K562 (cell line): ENCODE results near the gene KRTAP16-1. TPM values are rescaled to one million over a fixed set of nuclear protein-coding genes. Genes with fewer than 3 reads are reported as not detected.

Experiments
- ARID3B ChIP-seq: fragments of 250-450 bp; sonication (Bioruptor Pico); IDR thresholded peaks from 2 replicates; pipeline ENCODE4 v1.4.0; 2020; ENCODE audit warnings: borderline replicate concordance
- BHLHE40 ChIP-seq: IDR thresholded peaks from 2 replicates; pipeline ENCODE4 v1.6.1; 2011; ENCODE audit warnings: low read length, improper control_type of control experiment
- CBX3 ChIP-seq, 2 experiments: IDR thresholded peaks; 1 replicate in 1 of 2; 2 replicates in 1 of 2; pipeline ENCODE4 v1.6.1; 2012; ENCODE audit warnings: inconsistent platforms in 2 of 2, low read length in 2 of 2, borderline replicate concordance in 1 of 2, control low read depth in 1 of 2
- CHD7 ChIP-seq: fragments of 200-600 bp; sonication (generic); IDR thresholded peaks from one replicate; pipeline ENCODE4 v1.6.1; 2012; ENCODE audit warnings: mild to moderate bottlenecking, low read depth, low read length, inconsistent platforms
- GABPB2 ChIP-seq: fragments of 250-450 bp; sonication (Bioruptor Pico); conservative IDR thresholded peaks from 2 replicates; pipeline ENCODE4 v1.5.1; 2021; ENCODE audit warnings: mild to moderate bottlenecking
- HBP1 ChIP-seq: fragments of 450-650 bp; formaldehyde crosslinking; IDR thresholded peaks from 2 replicates; pipeline ENCODE4 v1.4.0; 2022; ENCODE audit warnings: missing genetic modification characterization
- TSC22D4 ChIP-seq: fragments of 450-650 bp; IDR thresholded peaks from 2 replicates; pipeline ENCODE4 v1.6.1; 2016; ENCODE audit warnings: missing genetic modification characterization, missing biosample characterization, control low read depth
- ZBTB9 ChIP-seq: fragments of 450-650 bp; formaldehyde crosslinking; IDR thresholded peaks from 2 replicates; pipeline ENCODE4 v1.4.0; 2020; ENCODE audit warnings: mild to moderate bottlenecking, moderate library complexity
- ZNF324 ChIP-seq: fragments of 250-450 bp; sonication (Bioruptor Pico); IDR thresholded peaks from 2 replicates; pipeline ENCODE4 v1.4.0; 2020; ENCODE audit warnings: mild to moderate bottlenecking
- polyA plus RNA-seq, 8 experiments: library from polyadenylated mRNA; depleted of rRNA in 4 of 8; stranded (reverse) in 5 of 8; unstranded in 3 of 8; fragments of >200 nt; fragmentation: Nextera tagmentation in 2 of 8; fragmentation: Illumina TruSeq in 1 of 8; extraction: Ambion mirVana in 2 of 8; extraction: Trizol in 1 of 8; gene quantifications; 2 replicates each; pipeline versions ENCODE4 v1.2.1 to v1.2.3, GENCODE V29; 2011 to 2014; ENCODE audit warnings: inconsistent platforms in 1 of 8, missing spikeins in 1 of 8
- total RNA-seq, 7 experiments: library from RNA; depleted of rRNA in 6 of 7; stranded (reverse); fragments of >200 nt in 6 of 7; fragmentation: Illumina TruSeq in 2 of 7; extraction: Trizol in 2 of 7; gene quantifications; 2 replicates each; pipeline versions ENCODE4 v1.2.1 to v1.2.3, GENCODE V29; 2011 to 2021; ENCODE audit warnings: low replicate concordance in 1 of 7

The KRTAP16-1 gene
- total and polyA plus RNA-seq, 9 of the 15 experiments (the other 6 are each of a cell fraction or from before 2014, with no cell fraction given), result not detected

GRCh38 chr17:41338961-41339485, 29.9 kb upstream of the KRTAP16-1 start (continued):
- TF ChIP-seq CHD7 (no peak), ZBTB9 (no peak), TSC22D4 (tag) (no peak), CBX3 (IDR thresholded peaks at IDR 0.05; ENCODE audit: borderline replicate concordance in 1 of 2, low read length in 2 of 2) (no peak), ARID3B (no peak), BHLHE40 (no peak), ZNF324 (CRISPR knock-in tag) (no peak), HBP1 (CRISPR knock-in tag) (no peak), GABPB2 (no peak)
